ENCODE measurements around the gene STK32A.

DNA sequence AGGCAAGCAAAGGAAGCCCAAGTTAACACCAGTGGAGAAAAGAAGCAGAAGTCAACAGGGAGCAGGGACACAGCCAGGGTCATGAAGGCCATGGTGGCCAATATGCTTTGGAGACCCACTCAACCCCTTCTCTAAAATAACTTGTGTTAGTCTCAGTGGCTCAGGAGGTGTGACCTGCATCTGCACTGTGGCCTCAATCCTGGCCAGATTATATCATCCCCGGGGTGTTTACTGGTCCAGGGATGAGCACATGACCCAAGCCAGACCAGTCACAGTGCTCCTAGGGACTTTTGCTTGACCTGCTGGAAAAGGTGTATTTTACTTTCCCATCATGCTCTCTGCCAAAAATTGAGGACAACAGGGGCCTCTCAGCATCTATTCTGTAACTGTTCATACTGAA is 169.9 kb downstream of the STK32A start:
- TF ChIP-seq, protein P1, sequence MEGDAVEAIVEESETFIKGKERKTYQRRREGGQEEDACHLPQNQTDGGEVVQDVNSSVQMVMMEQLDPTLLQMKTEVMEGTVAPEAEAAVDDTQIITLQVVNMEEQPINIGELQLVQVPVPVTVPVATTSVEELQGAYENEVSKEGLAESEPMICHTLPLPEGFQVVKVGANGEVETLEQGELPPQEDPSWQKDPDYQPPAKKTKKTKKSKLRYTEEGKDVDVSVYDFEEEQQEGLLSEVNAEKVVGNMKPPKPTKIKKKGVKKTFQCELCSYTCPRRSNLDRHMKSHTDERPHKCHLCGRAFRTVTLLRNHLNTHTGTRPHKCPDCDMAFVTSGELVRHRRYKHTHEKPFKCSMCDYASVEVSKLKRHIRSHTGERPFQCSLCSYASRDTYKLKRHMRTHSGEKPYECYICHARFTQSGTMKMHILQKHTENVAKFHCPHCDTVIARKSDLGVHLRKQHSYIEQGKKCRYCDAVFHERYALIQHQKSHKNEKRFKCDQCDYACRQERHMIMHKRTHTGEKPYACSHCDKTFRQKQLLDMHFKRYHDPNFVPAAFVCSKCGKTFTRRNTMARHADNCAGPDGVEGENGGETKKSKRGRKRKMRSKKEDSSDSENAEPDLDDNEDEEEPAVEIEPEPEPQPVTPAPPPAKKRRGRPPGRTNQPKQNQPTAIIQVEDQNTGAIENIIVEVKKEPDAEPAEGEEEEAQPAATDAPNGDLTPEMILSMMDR (IDR thresholded peaks at IDR 0.05): no peak
- TF ChIP-seq POLR2A (IDR thresholded peaks at IDR 0.05): no peak

Data from uterus (tissue), 2 donors.